Panc1 (cell line): ENCODE measurements around the gene NEAT1.

Experiments used
- REST ChIP-seq, 2 experiments: IDR thresholded peaks; 2 replicates each; pipeline ENCODE4 v1.6.1; 2011 to 2012; ENCODE audit warnings: low read depth in 2 of 2, control low read depth in 1 of 2, low read length in 1 of 2, mild to moderate bottlenecking in 1 of 2, moderate library complexity in 1 of 2; ENCODE audit not compliant: insufficient read depth in 1 of 2
- TCF7L2 ChIP-seq: IDR thresholded peaks from 2 replicates; pipeline ENCODE4 v1.6.1; 2011; ENCODE audit warnings: mild to moderate bottlenecking, low read depth, low read length, inconsistent platforms
- TF ChIP-seq, protein P1 (sequence below): fragments of 450-650 bp; IDR thresholded peaks from 2 replicates; pipeline ENCODE4 v1.5.1; 2017; ENCODE audit warnings: mild to moderate bottlenecking

DNA sequence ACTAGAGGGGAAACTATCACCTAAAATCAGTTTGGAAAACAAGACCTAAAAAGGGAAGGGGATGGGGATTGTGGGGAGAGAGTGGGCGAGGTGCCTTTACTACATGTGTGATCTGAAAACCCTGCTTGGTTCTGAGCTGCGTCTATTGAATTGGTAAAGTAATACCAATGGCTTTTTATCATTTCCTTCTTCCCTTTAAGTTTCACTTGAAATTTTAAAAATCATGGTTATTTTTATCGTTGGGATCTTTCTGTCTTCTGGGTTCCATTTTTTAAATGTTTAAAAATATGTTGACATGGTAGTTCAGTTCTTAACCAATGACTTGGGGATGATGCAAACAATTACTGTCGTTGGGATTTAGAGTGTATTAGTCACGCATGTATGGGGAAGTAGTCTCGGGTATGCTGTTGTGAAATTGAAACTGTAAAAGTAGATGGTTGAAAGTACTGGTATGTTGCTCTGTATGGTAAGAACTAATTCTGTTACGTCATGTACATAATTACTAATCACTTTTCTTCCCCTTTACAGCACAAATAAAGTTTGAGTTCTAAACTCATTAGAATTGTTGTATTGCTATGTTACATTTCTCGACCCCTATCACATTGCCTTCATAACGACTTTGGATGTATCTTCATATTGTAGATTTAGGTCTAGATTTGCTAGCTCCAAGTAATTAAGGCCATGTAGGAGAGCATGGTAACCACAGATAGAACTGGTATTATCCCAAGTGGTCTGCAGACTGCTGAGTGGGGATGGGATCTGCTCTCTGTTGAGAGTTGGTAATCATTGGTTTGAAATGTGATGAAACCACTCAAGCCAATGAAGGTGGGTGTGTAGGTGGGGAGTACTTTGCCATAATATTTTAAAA lies 3.6 kb downstream of the NEAT1 start:
- TF ChIP-seq, protein P1, sequence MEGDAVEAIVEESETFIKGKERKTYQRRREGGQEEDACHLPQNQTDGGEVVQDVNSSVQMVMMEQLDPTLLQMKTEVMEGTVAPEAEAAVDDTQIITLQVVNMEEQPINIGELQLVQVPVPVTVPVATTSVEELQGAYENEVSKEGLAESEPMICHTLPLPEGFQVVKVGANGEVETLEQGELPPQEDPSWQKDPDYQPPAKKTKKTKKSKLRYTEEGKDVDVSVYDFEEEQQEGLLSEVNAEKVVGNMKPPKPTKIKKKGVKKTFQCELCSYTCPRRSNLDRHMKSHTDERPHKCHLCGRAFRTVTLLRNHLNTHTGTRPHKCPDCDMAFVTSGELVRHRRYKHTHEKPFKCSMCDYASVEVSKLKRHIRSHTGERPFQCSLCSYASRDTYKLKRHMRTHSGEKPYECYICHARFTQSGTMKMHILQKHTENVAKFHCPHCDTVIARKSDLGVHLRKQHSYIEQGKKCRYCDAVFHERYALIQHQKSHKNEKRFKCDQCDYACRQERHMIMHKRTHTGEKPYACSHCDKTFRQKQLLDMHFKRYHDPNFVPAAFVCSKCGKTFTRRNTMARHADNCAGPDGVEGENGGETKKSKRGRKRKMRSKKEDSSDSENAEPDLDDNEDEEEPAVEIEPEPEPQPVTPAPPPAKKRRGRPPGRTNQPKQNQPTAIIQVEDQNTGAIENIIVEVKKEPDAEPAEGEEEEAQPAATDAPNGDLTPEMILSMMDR = no peak
- TF ChIP-seq TCF7L2 (no peak), REST (IDR thresholded peaks at IDR 0.05; ENCODE audit: insufficient read depth in 1 of 2, low read depth in 2 of 2, low read length in 1 of 2) (no peak)
